Nephron (organoid): ENCODE measurements around the gene NR3C2.

ENCODE experiments used
- H3K27ac Mint-ChIP-seq, 3 experiments: 2 replicates each; pipeline ENCODE4 v1.8.0; 2020; ENCODE audit warnings: mixed read lengths in 3 of 3, mild to moderate bottlenecking in 2 of 3, moderate library complexity in 1 of 3
- H3K27me3 Mint-ChIP-seq: 2 replicates; pipeline ENCODE4 v1.8.0; 2021; ENCODE audit warnings: low read depth, mild to moderate bottlenecking, moderate library complexity, mixed read lengths
- H3K36me3 Mint-ChIP-seq: 2 replicates; pipeline ENCODE4 v1.8.0; 2020; ENCODE audit warnings: low read depth, mixed read lengths
- H3K4me1 Mint-ChIP-seq: 2 replicates; pipeline ENCODE4 v1.8.0; 2020; ENCODE audit warnings: mixed read lengths
- H3K4me3 Mint-ChIP-seq, 3 experiments: 2 replicates each; pipeline ENCODE4 v1.8.0; 2020; ENCODE audit warnings: mild to moderate bottlenecking in 3 of 3, mixed read lengths in 3 of 3, moderate library complexity in 2 of 3
- H3K9me3 Mint-ChIP-seq: 2 replicates; pipeline ENCODE4 v1.8.0; 2020; ENCODE audit warnings: mixed read lengths
- CTCF ChIP-seq, 3 experiments: fragments of 200-600 bp; sonication (generic); IDR thresholded peaks; one replicate each; pipeline ENCODE4 v1.5.0; 2021; ENCODE audit warnings: antibody characterized with exemption in 3 of 3; ENCODE audit not compliant: unreplicated experiment in 3 of 3

Gene NR3C2

DNA sequence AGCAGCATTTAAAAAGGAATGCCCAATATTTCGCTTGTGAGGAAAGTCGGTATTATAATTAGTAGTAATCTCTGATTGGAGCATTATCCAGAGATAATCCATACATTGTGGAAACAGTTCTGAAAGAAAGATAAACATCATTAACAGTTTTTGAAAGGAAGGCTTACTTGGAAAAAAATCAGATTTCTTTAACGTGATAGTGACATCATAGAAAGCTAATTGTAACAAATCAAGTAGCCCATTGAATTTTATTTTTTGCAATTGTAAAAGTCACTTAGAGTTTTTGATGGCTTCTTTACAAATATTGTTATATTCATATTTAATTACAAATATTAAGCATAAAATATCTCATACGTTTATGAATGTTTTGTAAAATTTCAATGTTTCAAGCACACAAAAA lies 11.6 kb upstream of the NR3C2 start:
- Mint-ChIP-seq H3K9me3 (no peaks in the 10 kb centered on the region), H3K4me3 (no peak overlapping the region), H3K4me1 (peaks cover 9% of the 10 kb centered on the region), H3K36me3 (no peaks in the 10 kb centered on the region), H3K27ac (no peak overlapping the region), H3K27me3 (no peaks in the 10 kb centered on the region)
- TF ChIP-seq CTCF (IDR thresholded peaks at IDR 0.05; ENCODE audit: unreplicated experiment in 3 of 3) = no peak

- Mint-ChIP-seq H3K4me1 (peaks cover 16% of the 10 kb centered on the region), H3K27me3 (no peaks in the 10 kb centered on the region), H3K27ac (no peak overlapping the region), H3K36me3 (no peaks in the 10 kb centered on the region), H3K9me3 (no peaks in the 10 kb centered on the region), H3K4me3 (no peak overlapping the region)
- no peak for TF ChIP-seq CTCF (IDR thresholded peaks at IDR 0.05; ENCODE audit: unreplicated experiment in 3 of 3)
These were observed 10.8 kb upstream of the NR3C2 start for GRCh38 chr4:148452970-148453369.

DNA sequence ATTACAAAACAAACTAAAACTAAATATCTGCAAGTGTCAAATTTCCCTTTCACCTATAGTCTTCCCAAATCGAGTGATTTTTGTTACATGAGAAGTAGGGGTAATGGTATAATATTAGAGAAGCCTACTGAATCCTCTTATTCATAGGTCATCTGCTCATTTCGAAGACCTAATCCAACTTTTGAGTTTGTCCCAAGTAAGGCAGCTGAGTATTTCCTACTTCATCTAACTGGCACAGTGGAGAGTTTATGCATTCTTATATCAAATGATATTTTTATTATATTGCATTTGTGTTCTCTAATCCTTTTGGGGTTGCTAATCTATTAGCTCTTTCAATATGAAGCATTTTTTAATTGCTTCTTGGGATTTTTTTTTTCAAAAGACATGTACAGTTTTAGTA lies 7.7 kb upstream of the NR3C2 start:
- Mint-ChIP-seq H3K27ac (no peak overlapping the region), H3K27me3 (peaks cover 23% of the 10 kb centered on the region), H3K36me3 (no peaks in the 10 kb centered on the region), H3K4me3 (no peak overlapping the region), H3K9me3 (no peaks in the 10 kb centered on the region), H3K4me1 (peaks cover 28% of the 10 kb centered on the region)
- TF ChIP-seq CTCF (IDR thresholded peaks at IDR 0.05; ENCODE audit: unreplicated experiment in 3 of 3) = no peak

DNA sequence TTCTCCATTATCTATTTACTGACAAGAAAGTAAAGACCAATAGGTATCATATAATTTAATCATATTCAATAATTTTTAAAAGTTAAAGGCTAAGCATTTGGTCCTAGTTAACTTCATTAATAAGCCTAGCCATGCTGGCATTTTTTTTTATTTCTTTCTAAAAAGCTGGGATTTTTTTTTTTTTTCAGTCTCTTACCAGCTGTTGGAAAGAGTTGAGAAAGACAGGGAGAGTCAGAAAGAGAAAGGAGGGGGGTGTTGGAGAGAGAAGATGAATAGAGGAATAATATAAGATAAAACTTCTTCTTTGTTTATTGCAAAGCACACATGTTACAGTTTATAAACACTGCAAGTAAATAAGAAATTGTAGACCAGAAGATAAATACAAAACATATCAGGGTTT lies 5.9 kb upstream of the NR3C2 start:
- Mint-ChIP-seq H3K27me3 (peaks cover 34% of the 10 kb centered on the region), H3K27ac (no peak overlapping the region), H3K4me1 (peaks cover 28% of the 10 kb centered on the region), H3K36me3 (no peaks in the 10 kb centered on the region), H3K9me3 (no peaks in the 10 kb centered on the region), H3K4me3 (no peak overlapping the region)
- TF ChIP-seq CTCF (IDR thresholded peaks at IDR 0.05; ENCODE audit: unreplicated experiment in 3 of 3) = no peak

DNA sequence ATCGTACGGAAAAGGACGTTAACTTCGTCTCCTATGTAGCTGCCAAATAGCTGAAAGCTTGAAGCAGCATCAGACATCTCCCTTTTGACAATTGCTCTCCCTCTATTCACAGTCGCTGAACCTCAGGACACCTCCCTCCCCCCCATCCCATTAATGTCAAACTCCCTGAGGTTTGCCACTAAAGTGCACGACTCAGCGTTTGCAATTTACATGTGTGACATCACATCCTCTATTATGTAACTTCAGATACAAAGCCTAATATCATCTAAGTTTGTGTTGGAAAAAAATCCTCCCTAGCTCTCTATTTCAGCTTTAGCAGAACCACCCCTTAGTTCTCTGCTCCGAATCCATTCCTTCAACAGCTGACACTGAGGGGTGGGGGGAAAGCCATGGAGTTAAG lies 5.5 kb upstream of the NR3C2 start:
- Mint-ChIP-seq H3K27me3 (peaks cover 39% of the 10 kb centered on the region), H3K36me3 (no peaks in the 10 kb centered on the region)
- TF ChIP-seq CTCF (IDR thresholded peaks at IDR 0.05; ENCODE audit: unreplicated experiment in 3 of 3) = no peak

DNA sequence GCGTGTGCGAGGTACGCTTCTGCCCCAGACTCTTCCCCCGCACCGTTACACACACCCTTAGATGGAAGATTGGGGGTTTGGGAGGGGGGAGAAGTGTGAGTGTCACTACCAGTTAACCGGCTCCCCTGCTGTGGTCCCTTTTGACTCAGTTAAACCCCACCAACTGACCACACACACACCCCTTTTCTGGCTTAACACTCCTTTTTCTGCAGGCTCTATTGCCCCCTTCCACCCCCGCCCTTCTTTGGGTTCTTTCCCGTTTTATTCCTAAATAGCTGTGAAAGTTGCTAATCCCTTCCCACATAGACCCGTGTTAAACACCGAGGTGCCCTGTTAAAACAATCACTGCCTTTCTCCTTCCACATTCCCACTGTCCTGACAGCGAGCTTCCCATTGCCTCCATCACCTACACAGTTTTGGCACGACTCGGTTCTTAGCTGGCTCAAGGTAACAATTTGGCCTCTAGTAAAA lies 3.7 kb upstream of the NR3C2 start:
- Mint-ChIP-seq H3K27me3 (peaks cover 55% of the 10 kb centered on the region), H3K9me3 (no peaks in the 10 kb centered on the region)

More for the DNA sequence above, 5.5 kb upstream of the NR3C2 start:
- peaks cover 28% of the 10 kb centered on the region for H3K4me1 Mint-ChIP-seq
- no peaks in the 10 kb centered on the region for H3K9me3 Mint-ChIP-seq
- peak overlapping the region; percentile 9 to 88 (median 78) for H3K4me3 Mint-ChIP-seq
- no peak overlapping the region for H3K27ac Mint-ChIP-seq

More for the DNA sequence above, 3.7 kb upstream of the NR3C2 start:
- TF ChIP-seq CTCF (IDR thresholded peaks at IDR 0.05; ENCODE audit: unreplicated experiment in 3 of 3) = no peak
- H3K4me3 Mint-ChIP-seq = peak overlapping the region; percentile 84 to 88 (median 87)
- H3K4me1 Mint-ChIP-seq = peaks cover 34% of the 10 kb centered on the region
- H3K27ac Mint-ChIP-seq = no peak overlapping the region
- H3K36me3 Mint-ChIP-seq = no peaks in the 10 kb centered on the region
